ENCODE data around the gene RASSF5.
A peak's percentile ranks its signal among the peaks of the same experiment; 100 is the strongest.

Gene RASSF5

GRCh38 chr1:206464456-206464964, 42.8 kb upstream of the RASSF5 start:
- TF ChIP-seq, protein P1, sequence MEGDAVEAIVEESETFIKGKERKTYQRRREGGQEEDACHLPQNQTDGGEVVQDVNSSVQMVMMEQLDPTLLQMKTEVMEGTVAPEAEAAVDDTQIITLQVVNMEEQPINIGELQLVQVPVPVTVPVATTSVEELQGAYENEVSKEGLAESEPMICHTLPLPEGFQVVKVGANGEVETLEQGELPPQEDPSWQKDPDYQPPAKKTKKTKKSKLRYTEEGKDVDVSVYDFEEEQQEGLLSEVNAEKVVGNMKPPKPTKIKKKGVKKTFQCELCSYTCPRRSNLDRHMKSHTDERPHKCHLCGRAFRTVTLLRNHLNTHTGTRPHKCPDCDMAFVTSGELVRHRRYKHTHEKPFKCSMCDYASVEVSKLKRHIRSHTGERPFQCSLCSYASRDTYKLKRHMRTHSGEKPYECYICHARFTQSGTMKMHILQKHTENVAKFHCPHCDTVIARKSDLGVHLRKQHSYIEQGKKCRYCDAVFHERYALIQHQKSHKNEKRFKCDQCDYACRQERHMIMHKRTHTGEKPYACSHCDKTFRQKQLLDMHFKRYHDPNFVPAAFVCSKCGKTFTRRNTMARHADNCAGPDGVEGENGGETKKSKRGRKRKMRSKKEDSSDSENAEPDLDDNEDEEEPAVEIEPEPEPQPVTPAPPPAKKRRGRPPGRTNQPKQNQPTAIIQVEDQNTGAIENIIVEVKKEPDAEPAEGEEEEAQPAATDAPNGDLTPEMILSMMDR (IDR thresholded peaks at IDR 0.05; ENCODE audit: control insufficient read depth, insufficient read depth, low read depth, low read length, missing control alignments), result no peak
- peak; percentile 79 for DNase-seq (ENCODE audit: low read depth)
- no peak overlapping the region for H3K4me3 ChIP-seq (ENCODE audit: control insufficient read depth, low read depth, low read length)

DNA sequence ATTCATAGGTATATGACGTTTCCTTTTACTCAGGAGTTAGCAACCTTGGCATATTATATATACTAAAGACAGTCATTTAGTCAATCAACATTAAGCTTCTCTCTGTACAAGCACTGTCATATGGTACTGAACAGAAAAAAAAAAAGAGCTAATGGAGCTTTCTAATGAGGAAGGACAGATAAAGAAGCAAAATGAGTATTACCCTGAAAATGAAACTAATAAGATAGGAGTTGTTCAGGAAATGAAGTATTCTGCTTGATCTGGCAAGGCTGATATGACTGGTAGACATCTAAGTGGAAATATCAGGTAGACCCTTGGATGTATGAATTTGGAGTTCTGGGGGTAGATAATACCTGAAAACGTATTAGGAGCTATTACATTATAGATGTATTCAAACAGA, 41.4 kb upstream of the RASSF5 start:
- DNase-seq (ENCODE audit: low read depth), result no peak
- TF ChIP-seq, protein P1 (IDR thresholded peaks at IDR 0.05; ENCODE audit: control insufficient read depth, insufficient read depth, low read depth, low read length, missing control alignments), result no peak
- no peak overlapping the region for H3K4me3 ChIP-seq (ENCODE audit: control insufficient read depth, low read depth, low read length)

GRCh38 chr1:206466840-206467649, 40.3 kb upstream of the RASSF5 start:
- H3K4me3 ChIP-seq (ENCODE audit: control insufficient read depth, low read depth, low read length), result no peak overlapping the region
- DNase-seq (ENCODE audit: low read depth), result no peak
- TF ChIP-seq, protein P1 (IDR thresholded peaks at IDR 0.05; ENCODE audit: control insufficient read depth, insufficient read depth, low read depth, low read length, missing control alignments), result no peak

GRCh38 chr1:206467915-206468314, 39.4 kb upstream of the RASSF5 start:
- H3K4me3 ChIP-seq (ENCODE audit: control insufficient read depth, low read depth, low read length), result no peak overlapping the region
- TF ChIP-seq, protein P1 (IDR thresholded peaks at IDR 0.05; ENCODE audit: control insufficient read depth, insufficient read depth, low read depth, low read length, missing control alignments), result no peak
- DNase-seq (ENCODE audit: low read depth), result no peak

DNA sequence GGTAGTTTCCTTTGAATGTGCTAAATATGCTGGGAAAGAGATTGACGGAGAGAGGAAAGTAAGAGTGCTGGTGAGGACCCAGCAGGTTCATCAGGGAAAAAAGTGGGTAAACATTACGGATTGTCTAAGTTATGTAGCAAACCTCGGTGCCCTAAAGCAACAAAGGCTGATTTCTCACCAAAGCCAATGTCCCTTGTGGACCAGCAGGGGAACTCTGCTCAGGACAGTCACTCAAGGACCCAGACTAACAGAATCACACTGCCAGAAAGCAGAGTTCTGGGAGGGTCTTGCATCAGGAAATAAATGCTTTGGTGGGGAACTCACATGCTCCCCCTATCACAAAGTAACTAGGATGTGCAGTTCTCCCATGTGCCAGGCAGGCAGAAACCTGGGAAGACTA, 38.8 kb upstream of the RASSF5 start:
- TF ChIP-seq, protein P1 (IDR thresholded peaks at IDR 0.05; ENCODE audit: control insufficient read depth, insufficient read depth, low read depth, low read length, missing control alignments), result no peak
- no peak for DNase-seq (ENCODE audit: low read depth)
- no peak overlapping the region for H3K4me3 ChIP-seq (ENCODE audit: control insufficient read depth, low read depth, low read length)

GRCh38 chr1:206469411-206469932, 37.9 kb upstream of the RASSF5 start:
- TF ChIP-seq, protein P1 (IDR thresholded peaks at IDR 0.05; ENCODE audit: control insufficient read depth, insufficient read depth, low read depth, low read length, missing control alignments), result no peak
- DNase-seq (ENCODE audit: low read depth), result no peak
- peak overlapping the region; percentile 97; the same call in 1 of the 2 replicates for H3K4me3 ChIP-seq (ENCODE audit: control insufficient read depth, low read depth, low read length)
